Immature natural killer cell (primary cell): Measurements from ENCODE around the gene XRCC4. TPM values are rescaled to one million over a fixed set of nuclear protein-coding genes. Genes with fewer than 3 reads are reported as not detected.

Experiments used
- DNase-seq, 3 donors: peaks; one replicate each; pipeline ENCODE4 v3.0.0; 2022; ENCODE audit warnings: mixed read lengths in 1 of 3
- H3K27ac Mint-ChIP-seq, 6 donors: one replicate each; pipeline ENCODE4 v1.8.0; 2020; ENCODE audit warnings: mixed read lengths in 6 of 6, mild to moderate bottlenecking in 5 of 6, inconsistent platforms in 4 of 6, moderate library complexity in 3 of 6
- H3K27me3 Mint-ChIP-seq, 3 donors: one replicate each; pipeline ENCODE4 v1.8.0; 2020 to 2021; ENCODE audit warnings: low read depth in 3 of 3, mild to moderate bottlenecking in 3 of 3, mixed read lengths in 3 of 3, moderate library complexity in 3 of 3, inconsistent platforms in 1 of 3
- H3K36me3 Mint-ChIP-seq, 3 donors: one replicate each; pipeline ENCODE4 v1.8.0; 2020; ENCODE audit warnings: mixed read lengths in 3 of 3, inconsistent platforms in 2 of 3, mild to moderate bottlenecking in 2 of 3
- H3K4me1 Mint-ChIP-seq, 2 donors: one replicate each; pipeline ENCODE4 v1.8.0; 2020; ENCODE audit warnings: inconsistent platforms in 2 of 2, mild to moderate bottlenecking in 2 of 2, mixed read lengths in 2 of 2, moderate library complexity in 1 of 2
- H3K4me3 Mint-ChIP-seq, 5 donors: one replicate each; pipeline ENCODE4 v1.8.0; 2020; ENCODE audit warnings: mild to moderate bottlenecking in 5 of 5, mixed read lengths in 5 of 5, inconsistent platforms in 3 of 5, moderate library complexity in 3 of 5
- H3K9me3 Mint-ChIP-seq, 6 donors: one replicate each; pipeline ENCODE4 v1.8.0; 2020; ENCODE audit warnings: mild to moderate bottlenecking in 6 of 6, mixed read lengths in 6 of 6, inconsistent platforms in 4 of 6, moderate library complexity in 3 of 6
- polyA plus RNA-seq, 3 donors: library from polyadenylated mRNA; unstranded; fragments of 300-500 nt; fragmentation: Illumina TruSeq; gene quantifications; one replicate each; pipeline ENCODE4 v1.2.3, GENCODE V29; 2021

The XRCC4 gene
- polyA plus RNA-seq, 3 donors from 2014 or later, result 8.0 to 14.9 (median 11.7) TPM

GRCh38 chr5:83394190-83394589 is 316.8 kb downstream of the XRCC4 start:
- H3K9me3 Mint-ChIP-seq, result peaks cover 0 to 4% (median 0%) of the 10 kb centered on the region in 6 donors
- no peak for DNase-seq
- H3K27me3 Mint-ChIP-seq, result peaks cover 0 to 2% (median 0%) of the 10 kb centered on the region in 3 donors
- no peaks in the 10 kb centered on the region for H3K4me1 Mint-ChIP-seq
- no peak overlapping the region for H3K4me3 Mint-ChIP-seq
- no peaks in the 10 kb centered on the region for H3K36me3 Mint-ChIP-seq
- no peak overlapping the region for H3K27ac Mint-ChIP-seq

- Mint-ChIP-seq H3K27me3 (peaks cover 0 to 4% (median 0%) of the 10 kb centered on the region in 3 donors), H3K36me3 (no peaks in the 10 kb centered on the region), H3K27ac (no peak overlapping the region), H3K4me3 (no peak overlapping the region), H3K4me1 (no peaks in the 10 kb centered on the region), H3K9me3 (peaks cover 0 to 4% (median 0%) of the 10 kb centered on the region in 6 donors)
- no peak for DNase-seq
Observed at GRCh38 chr5:83396662-83397061, 319.3 kb downstream of the XRCC4 start.

GRCh38 chr5:83397658-83398057 is 320.3 kb downstream of the XRCC4 start:
- Mint-ChIP-seq H3K27me3 (peaks cover 0 to 4% (median 0%) of the 10 kb centered on the region in 3 donors), H3K9me3 (peaks cover 0 to 4% (median 0%) of the 10 kb centered on the region in 6 donors), H3K36me3 (no peaks in the 10 kb centered on the region), H3K4me3 (no peak overlapping the region), H3K4me1 (no peaks in the 10 kb centered on the region), H3K27ac (no peak overlapping the region)
- DNase-seq, result no peak

- H3K4me1 Mint-ChIP-seq, result no peaks in the 10 kb centered on the region
- H3K27ac Mint-ChIP-seq, result no peak overlapping the region
- no peaks in the 10 kb centered on the region for H3K36me3 Mint-ChIP-seq
- H3K9me3 Mint-ChIP-seq, result peaks cover 0 to 2% (median 0%) of the 10 kb centered on the region in 6 donors
- H3K27me3 Mint-ChIP-seq, result peaks cover 0 to 4% (median 0%) of the 10 kb centered on the region in 3 donors
- H3K4me3 Mint-ChIP-seq, result no peak overlapping the region
- DNase-seq, result no peak
Observed at GRCh38 chr5:83400241-83400640, 322.9 kb downstream of the XRCC4 start.

- no peak overlapping the region for H3K27ac Mint-ChIP-seq
- H3K4me3 Mint-ChIP-seq, result no peak overlapping the region
- DNase-seq, result no peak
- no peaks in the 10 kb centered on the region for H3K4me1 Mint-ChIP-seq
- H3K9me3 Mint-ChIP-seq, result peaks cover 0 to 4% (median 0%) of the 10 kb centered on the region in 6 donors
- H3K36me3 Mint-ChIP-seq, result no peaks in the 10 kb centered on the region
- H3K27me3 Mint-ChIP-seq, result peaks cover 0 to 2% (median 0%) of the 10 kb centered on the region in 3 donors
Observed at GRCh38 chr5:83400701-83401100, 323.4 kb downstream of the XRCC4 start.

GRCh38 chr5:83401122-83401731 is 323.9 kb downstream of the XRCC4 start:
- Mint-ChIP-seq H3K4me1 (no peaks in the 10 kb centered on the region), H3K27ac (no peak overlapping the region), H3K36me3 (no peaks in the 10 kb centered on the region), H3K27me3 (peaks cover 0 to 2% (median 0%) of the 10 kb centered on the region in 3 donors), H3K9me3 (peaks cover 0 to 4% (median 0%) of the 10 kb centered on the region in 6 donors), H3K4me3 (no peak overlapping the region)
- no peak for DNase-seq

GRCh38 chr5:83401775-83402174 is 324.4 kb downstream of the XRCC4 start:
- Mint-ChIP-seq H3K4me3 (no peak overlapping the region), H3K27ac (no peak overlapping the region), H3K9me3 (peaks cover 0 to 3% (median 0%) of the 10 kb centered on the region in 6 donors), H3K36me3 (no peaks in the 10 kb centered on the region), H3K4me1 (no peaks in the 10 kb centered on the region), H3K27me3 (peaks cover 0 to 2% (median 0%) of the 10 kb centered on the region in 3 donors)
- no peak for DNase-seq

Other genes with a start within 250 kb of the XRCC4 start
- gene TMEM167A, start 153 bp upstream of the XRCC4 start, polyA plus RNA-seq, result 10 to 100 TPM; 55.9 to 99.1 (median 67.2) TPM